Dermis blood vessel endothelial cell (primary cell): ENCODE data around the gene MPND. TPM values are rescaled to one million over a fixed set of nuclear protein-coding genes. Genes with fewer than 3 reads are reported as not detected.
A peak's percentile ranks its signal among the peaks of the same experiment; 100 is the strongest.
"Not testable (repeated sequence)": the region's sequence is repeated elsewhere in the genome, so short reads cannot be mapped to it uniquely, and the experiment has no call there.

Source experiments
- DNase-seq: peaks from one replicate; pipeline ENCODE4 v3.0.0; 2010
- total RNA-seq: library from RNA; depleted of rRNA; stranded (reverse); fragments of >200 nt; gene quantifications from 2 replicates; pipeline ENCODE4 v1.2.3, GENCODE V29; 2014

MPND gene
- total RNA-seq, 1 donor from 2014 or later = 6.5 TPM

DNA sequence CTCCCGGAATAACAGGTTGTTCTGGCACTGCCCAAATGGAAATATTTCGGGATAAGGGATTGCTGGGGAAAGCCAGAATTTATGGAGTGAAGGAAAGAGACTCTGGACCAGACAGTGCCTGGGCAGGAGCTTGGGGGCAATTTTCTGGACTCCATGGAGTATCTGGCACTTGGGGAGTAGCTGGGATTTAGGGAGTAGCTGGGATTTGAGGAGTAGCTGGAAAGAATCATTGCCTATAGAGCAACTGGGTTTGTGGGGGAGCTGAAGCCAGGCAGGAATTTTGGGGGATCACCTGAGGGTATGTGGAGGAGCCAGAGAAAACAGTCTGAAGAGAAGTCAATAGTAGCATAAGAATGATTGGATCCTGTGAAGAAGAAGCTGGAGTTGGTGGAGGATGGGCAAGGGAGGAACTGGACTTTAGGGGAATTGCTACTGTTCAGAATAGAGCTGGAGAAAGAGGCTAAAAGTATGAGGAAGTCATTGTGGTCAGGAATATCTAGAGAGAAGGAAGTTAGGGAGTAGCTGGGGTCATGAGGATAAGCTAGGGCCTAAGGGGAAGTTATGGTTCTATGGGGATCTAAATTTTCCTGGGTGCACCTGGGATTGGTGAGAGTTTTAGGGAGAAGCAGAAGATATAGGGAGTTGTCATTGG is 24.2 kb upstream of the MPND start:
- DNase-seq = no peak

DNA sequence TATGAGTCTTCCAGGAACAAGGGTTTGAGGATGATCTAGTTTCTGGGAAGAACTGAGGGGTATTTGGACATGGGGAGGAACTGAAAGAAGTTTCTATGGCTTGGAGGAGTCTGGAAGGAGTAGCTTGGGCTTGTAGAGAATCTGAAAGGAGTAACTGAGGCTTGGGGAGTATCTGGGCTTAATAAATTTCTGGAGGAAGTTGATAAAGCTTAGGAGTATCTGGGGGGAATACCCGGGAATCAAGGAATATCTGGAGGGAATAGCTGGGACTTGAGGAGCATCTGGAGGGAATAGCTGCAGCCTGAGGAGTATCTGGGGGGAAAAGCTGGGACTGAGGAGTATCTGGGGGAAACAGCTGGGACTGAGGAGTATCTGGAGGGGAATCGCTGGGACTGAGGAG is 22.9 kb upstream of the MPND start:
- no peak for DNase-seq

DNA sequence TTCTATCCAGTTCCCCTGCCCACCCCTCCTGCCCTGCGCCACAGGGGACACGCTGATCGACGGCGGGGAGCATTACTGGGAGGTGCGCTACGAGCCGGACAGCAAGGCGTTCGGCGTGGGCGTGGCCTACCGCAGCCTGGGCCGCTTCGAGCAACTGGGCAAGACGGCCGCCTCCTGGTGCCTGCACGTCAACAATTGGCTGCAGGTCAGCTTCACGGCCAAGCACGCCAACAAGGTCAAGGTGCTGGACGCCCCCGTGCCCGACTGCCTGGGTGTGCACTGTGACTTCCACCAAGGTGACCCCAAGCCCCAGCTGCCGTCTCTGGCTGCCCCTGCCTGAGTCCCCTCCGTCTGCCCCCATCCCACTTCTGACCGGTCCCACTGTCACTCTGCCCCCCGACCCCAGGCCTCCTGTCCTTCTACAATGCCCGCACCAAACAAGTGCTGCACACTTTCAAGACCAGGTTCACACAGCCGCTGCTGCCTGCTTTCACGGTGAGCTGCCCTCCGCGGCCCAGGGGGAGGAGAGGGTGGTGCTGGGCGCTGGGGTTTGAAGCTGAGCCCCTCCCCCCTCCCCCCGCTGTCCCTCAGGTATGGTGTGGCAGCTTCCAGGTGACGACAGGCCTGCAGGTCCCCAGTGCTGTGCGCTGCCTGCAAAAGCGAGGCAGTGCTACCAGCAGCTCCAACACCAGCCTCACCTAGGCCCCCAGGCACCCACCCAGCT is 20.3 kb upstream of the MPND start:
- DNase-seq = no peak

DNA sequence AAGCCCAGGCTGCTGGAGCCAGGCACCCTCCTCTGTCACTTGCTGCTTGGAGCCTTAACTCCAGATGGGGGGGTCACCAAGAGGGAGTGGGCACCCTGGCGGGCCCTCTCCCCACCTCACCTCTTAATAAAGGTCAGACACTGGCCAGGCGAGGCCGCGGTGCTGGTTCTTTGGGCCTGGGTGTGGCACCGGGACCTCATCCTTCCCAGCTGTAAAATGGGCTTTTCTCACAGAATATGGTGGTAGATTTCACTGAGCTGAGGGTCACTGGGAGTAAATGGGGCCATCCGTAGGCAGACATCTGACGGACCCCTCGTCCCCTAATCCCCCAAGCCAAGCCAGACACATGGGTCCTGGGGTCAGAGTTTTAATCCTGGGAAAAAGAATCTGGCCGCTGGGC is 19.7 kb upstream of the MPND start:
- no peak for DNase-seq

DNA sequence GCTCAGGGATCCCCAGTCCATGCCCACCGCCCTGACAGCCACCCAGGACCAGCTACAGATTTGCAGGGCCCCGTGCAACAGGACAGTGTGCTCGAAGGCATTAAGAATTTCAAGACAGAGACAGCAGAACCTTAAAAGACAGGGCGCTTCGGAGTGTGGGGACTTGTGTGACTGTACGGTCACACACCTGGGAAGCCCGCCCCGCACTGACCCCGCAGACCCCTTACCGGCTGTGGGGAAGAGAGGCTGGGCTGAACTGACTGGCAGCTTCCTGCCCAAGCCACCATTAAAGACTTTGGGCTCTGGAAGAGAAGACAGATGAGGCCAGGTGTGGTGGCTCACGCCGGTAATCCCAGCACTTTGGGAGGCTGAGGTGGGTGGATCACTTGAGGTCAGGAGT is 19.1 kb upstream of the MPND start:
- DNase-seq = no peak

DNA sequence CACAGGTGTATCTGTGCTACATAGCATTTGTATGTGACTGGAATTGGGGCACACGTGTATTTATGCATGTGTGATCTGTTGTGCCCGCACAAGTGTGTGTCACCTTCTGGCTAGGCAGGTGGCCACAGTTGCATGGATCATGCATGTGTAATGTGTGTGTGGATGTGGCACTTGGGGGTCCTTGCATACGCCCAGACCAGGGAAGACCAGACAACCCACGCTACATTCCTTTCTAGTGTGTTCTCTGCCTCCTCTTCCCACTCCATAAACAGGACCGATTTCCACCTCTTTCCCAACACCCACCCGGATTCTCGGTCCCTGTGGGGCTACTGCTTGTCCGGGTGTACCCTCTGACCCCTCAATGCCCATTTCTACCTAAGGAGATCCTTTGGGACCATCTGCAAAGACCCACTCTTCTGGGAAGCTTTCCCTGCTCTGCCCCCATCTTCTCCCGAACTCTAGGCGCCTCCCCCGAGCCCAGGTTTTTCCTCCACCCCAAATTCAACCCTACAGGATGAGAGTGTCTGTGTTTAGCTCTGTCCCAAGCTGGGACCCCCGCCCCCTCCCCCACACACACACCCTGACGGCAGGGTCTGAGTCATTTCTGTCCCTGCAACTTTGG is 17.0 kb upstream of the MPND start:
- no peak for DNase-seq

DNA sequence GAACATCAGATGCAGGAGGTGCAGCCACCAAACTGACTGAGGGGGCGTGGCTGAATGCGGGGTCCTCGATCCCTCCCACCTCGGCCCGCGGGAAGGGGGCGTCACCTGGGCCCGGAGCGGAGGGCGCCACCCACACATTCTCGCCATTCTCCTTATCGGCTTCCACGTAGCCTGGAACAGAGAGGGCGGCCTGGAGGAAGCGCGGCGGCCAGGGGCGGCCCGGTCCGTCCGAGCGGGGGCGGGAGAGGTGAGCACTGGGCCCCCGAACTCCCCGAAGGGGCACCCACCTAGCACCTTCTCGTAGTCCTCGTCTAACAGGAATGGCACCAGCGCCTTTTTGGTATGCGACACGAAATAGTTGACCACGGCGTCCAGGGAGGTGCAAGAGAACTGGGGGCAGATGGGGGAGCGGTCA is 16.5 kb upstream of the MPND start:
- no peak for DNase-seq

DNA sequence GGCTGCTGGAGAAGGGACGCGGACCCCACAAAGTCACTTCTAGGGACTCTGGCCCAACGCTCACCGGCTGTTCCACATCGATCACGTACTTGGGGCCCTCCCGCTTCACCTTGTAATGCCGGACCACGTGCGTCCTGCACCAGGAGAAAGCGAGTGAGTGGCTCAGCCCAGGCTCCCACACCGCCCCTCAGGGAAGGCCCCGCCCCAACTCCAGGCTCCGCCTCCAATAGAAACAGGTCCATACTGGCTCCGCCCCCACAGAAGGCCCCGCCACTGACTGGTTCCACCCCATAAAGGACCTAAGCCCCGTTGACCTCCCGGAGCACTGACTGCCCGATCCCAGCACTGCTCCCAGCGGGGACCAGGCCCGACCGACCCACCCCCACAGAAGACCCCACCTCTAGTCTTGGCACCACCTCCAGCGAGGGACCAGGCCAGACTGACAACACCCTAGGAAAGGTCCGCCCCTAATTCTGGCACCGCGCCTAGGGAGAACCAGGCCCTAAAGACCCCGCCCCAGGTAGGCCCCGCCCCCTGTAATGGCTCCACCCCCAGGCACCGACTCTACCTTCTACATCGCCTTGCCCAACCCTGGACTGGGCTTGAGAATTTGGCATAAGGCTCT is 16.0 kb upstream of the MPND start:
- peak; percentile 43 for DNase-seq

DNA sequence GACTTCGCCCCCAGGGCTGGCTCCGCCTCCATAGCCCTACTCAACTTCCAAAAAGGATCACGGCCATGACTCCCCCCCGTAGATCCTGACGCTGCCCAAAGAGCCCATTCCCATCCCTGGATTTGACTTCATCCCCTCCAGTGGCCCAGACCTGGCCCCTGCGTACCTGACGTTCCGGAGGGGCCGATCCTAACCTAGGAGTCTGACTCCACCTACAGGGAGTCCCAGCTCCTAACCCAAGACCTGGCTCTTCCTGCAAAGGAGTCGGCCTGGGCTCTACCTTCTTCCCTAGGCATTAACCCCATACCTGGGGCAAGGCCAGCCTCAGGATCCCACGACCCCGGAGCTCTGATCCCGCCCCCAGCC is 15.5 kb upstream of the MPND start:
- no peak for DNase-seq

DNA sequence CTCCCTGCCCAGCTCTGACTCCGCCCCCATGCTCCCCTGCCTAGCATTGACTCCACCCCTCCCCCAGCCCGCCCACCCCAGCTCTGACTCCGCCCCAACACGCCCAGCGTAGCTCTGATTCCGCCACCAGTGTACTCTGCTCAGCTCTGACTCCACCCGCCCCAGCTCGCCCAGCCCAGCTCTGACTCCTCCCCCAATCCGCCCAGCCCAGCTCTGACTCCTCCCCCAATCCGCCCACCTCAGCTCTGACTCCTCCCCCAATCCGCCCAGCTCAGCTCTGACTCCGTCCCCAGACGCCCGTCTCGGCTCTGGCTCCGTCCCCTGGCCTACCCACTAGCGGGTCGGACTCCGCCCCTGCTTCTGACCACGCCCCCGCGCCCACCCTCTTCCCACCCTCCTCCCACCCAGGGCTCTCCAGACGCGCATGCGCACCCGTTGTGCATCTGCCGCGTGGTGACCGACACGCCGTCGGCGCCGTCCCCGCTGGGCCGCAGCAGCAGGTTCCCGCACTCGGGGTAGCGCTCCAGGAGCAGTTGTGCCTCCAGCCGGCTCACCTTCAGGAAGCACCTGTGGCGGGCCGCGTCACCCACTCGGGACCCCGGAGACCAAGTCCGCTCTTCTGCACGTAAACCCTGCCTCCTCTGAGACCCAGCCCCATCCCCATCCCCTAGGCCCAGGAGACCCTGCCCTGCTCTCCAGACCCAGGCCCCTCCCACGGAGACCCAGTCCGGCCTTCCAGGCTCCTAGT is 14.9 kb upstream of the MPND start:
- DNase-seq = peak; percentile 89

DNA sequence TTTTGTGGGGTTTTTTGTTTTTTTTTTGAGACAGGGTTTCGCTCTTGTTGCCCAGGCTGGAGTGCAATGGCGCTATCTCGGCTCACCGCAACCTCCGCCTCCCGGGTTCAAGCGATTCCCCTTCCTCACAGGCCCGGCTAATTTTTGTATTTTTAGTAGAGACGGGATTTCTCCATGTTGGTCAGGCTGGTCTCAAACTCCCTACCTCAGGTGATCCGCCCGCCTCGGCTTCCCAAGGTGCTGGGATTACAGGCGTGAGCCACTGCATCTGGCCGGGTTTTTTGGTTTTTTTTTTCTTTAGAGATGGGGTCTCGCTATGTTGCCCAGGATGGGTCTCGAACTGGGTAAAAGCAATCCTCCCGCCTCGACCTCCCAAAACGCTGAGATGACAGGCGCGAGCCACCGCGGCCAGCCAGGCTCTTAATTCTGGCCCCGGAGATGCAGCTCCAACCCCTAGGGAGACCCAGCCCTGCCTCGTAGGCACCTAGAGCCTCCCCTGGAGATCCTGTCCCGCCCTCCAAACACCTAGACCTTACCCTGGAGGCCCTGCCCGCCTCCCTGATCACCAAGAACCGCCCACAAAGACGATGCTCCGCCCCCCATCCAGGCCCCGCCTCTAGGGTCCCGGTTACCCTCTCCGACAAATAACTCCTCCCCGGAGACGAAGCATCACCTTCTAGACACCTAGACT is 14.2 kb upstream of the MPND start:
- not testable (repeated sequence) for DNase-seq

DNA sequence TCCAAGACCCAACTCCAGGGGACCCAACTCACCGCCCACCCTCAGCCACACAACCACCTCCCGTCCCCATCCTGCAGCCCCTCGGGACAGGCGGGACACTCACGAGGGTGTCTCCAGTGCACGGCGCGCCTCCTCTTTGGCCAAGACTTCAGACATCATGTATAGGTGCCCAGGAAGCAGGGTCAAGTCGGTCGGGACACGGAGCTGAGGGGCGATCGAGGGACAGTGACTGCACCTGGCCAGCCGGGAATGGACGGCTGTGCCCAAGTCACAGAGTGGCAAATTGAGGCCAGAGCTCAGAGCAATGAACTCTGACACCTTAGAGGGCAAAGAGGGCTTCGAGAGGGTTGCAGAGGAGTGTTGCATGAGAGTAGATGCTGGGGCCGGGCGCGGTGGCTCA is 13.5 kb upstream of the MPND start:
- no peak for DNase-seq

DNA sequence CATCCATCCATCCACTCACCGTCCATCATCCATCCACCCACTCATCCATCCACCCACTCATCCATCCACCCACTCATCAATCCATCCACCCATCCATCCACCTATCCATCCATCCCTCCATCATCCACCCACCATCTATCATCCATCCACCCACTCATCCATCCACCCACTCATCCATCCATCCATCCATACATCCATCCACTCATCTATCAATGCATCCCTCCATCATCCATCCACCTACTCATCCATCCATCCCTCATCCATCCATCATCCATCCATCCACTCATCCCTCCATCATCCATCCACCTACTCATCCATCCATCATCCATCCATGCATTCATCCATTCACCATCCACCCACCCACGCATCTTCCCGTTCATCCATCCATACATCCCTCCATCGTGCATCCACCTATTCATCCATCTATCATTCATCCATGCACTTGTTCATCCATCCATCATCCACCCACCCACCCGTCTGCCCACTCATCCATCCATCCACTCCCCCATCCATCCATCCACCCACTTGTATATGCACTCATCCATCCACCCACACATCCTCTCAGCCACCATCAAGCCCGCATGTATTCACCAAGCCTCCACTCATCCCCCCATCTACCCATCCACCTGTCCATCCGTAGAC is 8.3 kb upstream of the MPND start:
- DNase-seq = no peak

DNA sequence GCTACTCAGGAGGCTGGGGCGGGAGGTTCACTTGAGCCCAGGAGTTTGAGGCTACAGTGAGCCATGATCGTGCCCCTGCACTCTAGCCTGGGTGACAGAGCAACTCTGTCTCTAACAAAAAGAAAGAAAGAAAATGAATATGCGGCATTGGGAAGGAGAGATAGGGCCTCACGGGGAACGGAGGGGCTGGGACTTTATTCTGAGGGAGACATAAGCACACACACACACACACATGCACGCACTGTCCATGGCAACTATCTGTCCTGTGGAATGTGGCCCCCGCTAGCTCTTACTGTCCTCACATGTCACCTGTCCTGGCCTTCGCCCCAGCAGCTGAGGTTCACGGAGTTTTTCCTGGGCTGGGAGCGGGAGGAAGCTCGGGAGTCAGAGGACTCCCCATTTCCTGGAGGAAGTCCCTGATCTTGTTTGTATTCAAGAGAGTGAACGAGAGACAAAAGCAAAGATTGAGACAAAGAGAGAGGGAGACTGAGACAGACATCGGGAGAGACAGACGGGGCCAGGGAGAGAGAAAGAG is 5.4 kb upstream of the MPND start:
- peak; percentile 46 for DNase-seq

DNA sequence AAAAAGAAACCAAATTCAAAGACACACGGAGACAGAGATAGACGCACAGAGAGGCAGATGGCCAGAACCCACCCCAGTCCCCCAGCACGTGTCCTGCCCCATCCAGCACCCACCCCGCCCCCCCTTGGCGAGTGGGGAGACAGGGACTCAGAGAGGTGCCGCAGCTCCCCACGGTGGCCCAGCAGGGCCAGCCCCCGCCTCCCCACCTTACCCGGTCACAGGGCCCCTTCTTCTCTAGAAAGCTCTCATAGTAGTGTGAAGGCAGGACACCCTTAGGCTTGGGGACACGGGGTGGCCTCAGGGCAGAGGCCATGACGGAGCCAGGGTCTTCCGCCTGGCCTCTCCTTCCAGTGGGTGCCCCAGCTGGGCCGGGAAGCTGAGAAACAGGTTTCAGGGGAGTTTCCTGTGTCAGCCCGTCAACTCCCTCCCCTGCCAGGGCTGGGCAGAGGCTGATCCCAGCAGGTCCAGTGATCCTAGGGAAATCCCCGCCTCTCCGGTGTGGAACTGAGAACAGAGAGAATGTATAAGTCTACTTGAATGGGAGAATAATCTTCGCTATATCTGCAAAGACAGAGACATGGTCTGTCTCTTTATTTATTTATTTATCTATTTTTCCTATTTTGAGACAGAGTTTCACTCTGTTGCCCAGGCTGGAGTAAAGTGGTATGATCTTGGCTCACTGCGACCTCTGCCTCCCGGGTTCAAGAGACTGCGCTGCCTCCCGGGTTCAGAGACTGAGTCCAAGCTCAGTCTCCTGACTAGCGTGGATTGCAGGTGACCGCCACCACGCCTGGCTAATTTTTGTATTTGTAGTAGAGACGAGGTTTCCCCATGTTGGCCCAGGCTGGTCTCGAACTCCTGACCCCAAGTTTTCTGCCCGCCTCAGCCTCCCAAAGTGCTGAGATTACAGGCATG is 4.7 kb upstream of the MPND start, which contains the start of gene STAP2:
Gene STAP2 (minus strand): TSS at position 387 of the 915 bp plus-strand sequence. CDS start 74 bp downstream, at position 313.
- DNase-seq = peak; percentile 42

DNA sequence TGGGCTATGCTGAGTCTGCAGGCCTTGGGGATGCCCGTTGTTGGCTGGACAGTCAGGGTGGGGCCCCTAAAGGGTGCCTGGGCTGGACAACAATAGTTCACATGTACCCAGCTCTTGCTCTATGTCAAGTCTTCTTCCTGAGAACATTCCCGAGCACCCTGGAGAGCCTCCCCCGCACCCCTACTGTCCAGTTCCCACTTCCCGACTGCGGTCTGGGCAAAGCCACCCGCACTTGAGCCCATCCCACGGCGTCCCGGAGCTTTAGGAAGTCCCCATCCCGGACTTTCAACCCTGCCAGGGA is 1.1 kb upstream of the MPND start:
- no peak for DNase-seq

DNA sequence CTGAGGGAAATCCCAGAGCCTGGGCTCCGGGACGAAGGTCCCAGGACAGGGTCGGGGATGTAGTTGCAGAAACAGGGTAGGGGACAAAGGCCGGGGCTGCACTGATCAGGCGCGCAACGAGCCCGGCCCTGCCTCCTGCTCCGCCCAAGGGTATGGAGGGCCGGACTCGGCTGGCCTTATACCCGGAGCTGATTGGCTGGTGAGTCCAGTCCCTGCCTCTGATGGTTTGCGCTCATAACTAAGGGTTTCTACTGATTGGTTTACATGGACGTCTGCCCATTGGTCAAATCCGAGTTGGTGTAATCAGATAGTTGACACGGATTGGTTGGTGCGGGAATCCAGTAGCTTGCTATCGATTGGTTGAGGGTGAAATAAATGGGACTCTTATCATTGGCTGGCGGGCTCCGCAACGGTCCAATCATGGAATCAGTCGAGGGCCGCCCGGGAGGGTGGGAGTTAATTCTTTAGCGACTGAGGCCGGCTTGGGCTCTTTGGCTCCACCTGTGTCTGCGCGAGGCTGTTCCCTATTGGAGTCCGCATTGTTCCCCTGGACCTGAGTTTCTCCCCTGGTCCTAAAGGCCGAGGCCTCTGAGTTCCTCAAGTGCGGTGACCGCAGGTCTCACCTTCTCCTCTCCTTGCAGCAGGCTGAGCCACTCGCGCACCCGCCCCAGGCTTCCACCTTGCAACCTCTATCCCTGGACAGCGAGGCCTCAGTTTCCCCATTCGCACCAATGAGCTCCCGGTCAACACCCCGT is 570 bp upstream of the MPND start:
- peak; percentile 100 for DNase-seq

DNA sequence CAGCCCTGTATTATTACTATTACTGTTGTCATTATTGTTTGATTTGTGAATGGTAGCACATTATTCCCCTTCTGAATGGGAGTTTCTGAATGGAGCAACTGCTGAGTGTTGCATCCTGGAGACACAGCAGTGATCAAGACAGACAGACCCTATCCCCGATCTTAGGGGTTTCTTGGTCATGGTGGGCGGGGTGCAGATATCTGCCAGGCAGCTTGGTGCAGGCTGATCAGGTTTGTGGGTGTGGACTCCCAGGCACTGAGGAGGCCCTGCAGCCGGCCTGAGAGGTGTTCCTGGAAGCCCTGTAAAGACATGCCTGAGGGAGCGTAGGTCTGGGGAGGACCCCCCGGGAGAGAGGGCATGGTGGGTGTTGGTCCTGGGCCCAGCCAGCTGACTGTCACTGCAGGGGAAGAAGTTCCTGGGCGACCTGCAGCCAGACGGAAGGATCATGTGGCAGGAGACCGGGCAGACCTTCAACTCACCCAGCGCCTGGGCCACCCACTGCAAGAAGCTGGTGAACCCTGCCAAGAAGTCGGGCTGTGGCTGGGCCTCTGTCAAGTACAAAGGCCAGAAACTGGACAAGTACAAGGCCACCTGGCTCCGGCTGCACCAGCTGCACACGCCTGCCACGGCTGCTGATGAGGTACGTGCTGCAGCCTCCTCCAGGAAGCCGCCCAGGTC is 2.1 kb downstream of the MPND start:
- DNase-seq = no peak

DNA sequence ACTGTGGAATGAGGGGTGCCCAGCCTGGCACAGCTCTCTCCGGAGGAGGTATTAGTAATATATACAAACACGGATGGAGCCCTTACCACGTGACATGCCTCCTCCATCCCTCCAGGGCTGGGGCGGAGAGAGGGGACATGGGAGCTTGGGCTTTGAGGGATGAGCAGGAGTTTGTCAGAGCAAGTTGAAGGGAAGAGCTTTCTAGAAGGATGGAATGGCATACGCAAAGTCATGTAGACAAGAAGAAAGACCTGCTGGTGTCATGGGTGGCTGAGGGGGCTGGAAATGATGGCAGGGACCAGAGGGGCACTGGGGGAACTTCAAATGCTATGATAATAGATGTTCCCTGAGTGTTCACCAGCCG is 2.6 kb downstream of the MPND start:
- no peak for DNase-seq
